ENCODE data around the gene CFAP74. TPM values are rescaled to one million over a fixed set of nuclear protein-coding genes. Genes with fewer than 3 reads are reported as not detected.
A peak's percentile ranks its signal among the peaks of the same experiment; 100 is the strongest.

The CFAP74 gene
- total and polyA plus RNA-seq, 2 donors (not counting 3 experiments of a cell fraction or from before 2014, with no cell fraction given): not detected

GRCh38 chr1:1875932-1876331 lies 127.7 kb downstream of the CFAP74 start:
- intact Hi-C loops (cut with micrococcal nuclease) (no loop called here), dilution Hi-C loops (cut with MboI; ENCODE audit: extremely low pct_ligation_motif_present, low sequenced_read_pairs) (no loop called here)
- H3K4me3 ChIP-seq (replicated peaks in 1 of 3; ENCODE audit: insufficient read depth in 1 of 3, low read depth in 1 of 3, low read length in 3 of 3): no peak overlapping the region
- no peaks in the 10 kb centered on the region for H3K9me1 ChIP-seq (replicated peaks; ENCODE audit: control insufficient read depth, extremely low read depth, insufficient read depth, low read length)
- no peak overlapping the region for H2AFZ ChIP-seq (ENCODE audit: low read depth, low read length)
- H3K4me2 ChIP-seq (ENCODE audit: insufficient read depth, low read length): no peak overlapping the region
- TSS peak; percentile 3 for BruUV-seq (replicated peaks)
- ChIA-PET POLR2A (no interaction called here), CTCF (interaction anchor here (1.0 to 2.9 kb wide), 2 partner anchors 17 to 33 kb away, joined by 3 to 9 read pairs; no protein-coding TSS in a partner anchor)
- DNase-seq (ENCODE audit: low read depth, low spot score): no peak
- H3K27ac ChIP-seq (ENCODE audit: insufficient read depth, low read depth, low read length): no peak overlapping the region
- H3K36me3 ChIP-seq (ENCODE audit: control insufficient read depth in 2 of 2, extremely low read depth in 1 of 2, insufficient read depth in 2 of 2, low read length in 2 of 2): peaks cover 6 to 13% of the 10 kb centered on the region in 2 experiments
- H3K79me2 ChIP-seq (ENCODE audit: control insufficient read depth, insufficient read depth, low read length): peaks cover 99% of the 10 kb centered on the region
- H4K20me1 ChIP-seq (replicated peaks; ENCODE audit: control insufficient read depth, extremely low read depth, insufficient read depth, low read length): peaks cover 23% of the 10 kb centered on the region
- TF ChIP-seq MYC (IDR thresholded peaks at IDR 0.05; ENCODE audit: low read depth, low read length) (no peak), EZH2 (IDR thresholded peaks at IDR 0.05; ENCODE audit: borderline replicate concordance, low read depth, low read length, severe bottlenecking) (no peak), CTCF (IDR thresholded peaks at IDR 0.05; ENCODE audit: extremely low read depth in 1 of 2, insufficient read depth in 1 of 2, low read depth in 1 of 2, low read length in 2 of 2) (no peak), POLR2A (IDR thresholded peaks at IDR 0.05; ENCODE audit: low read depth, low read length) (no peak), POLR2AphosphoS5 (IDR thresholded peaks at IDR 0.05; ENCODE audit: insufficient read depth, low read depth, low read length) (no peak), GATA2 (IDR thresholded peaks at IDR 0.05; ENCODE audit: insufficient read depth, insufficient read length, low read depth, low read length) (no peak), JUN (IDR thresholded peaks at IDR 0.05; ENCODE audit: borderline replicate concordance, insufficient read depth, insufficient read length, low read depth) (no peak), MAX (IDR thresholded peaks at IDR 0.05; ENCODE audit: insufficient read depth, insufficient read length) (no peak), FOS (IDR thresholded peaks at IDR 0.05; ENCODE audit: borderline replicate concordance, insufficient read depth, low read length) (no peak)
- no peaks in the 10 kb centered on the region for H3K4me1 ChIP-seq (ENCODE audit: control insufficient read depth, extremely low read depth, insufficient read depth, low read length)
- no peak for FAIRE-seq
- H3K9ac ChIP-seq (replicated peaks; ENCODE audit: extremely low read depth, insufficient read depth, low read length): no peak overlapping the region
- no peaks in the 10 kb centered on the region for H3K27me3 ChIP-seq (ENCODE audit: control insufficient read depth in 2 of 2, insufficient read depth in 2 of 2, low read length in 2 of 2)
- no peaks in the 10 kb centered on the region for H3K9me3 ChIP-seq (replicated peaks; ENCODE audit: control insufficient read depth, insufficient read depth, low read length)

All from endothelial cell of umbilical vein (primary cell).